HG02885 (cell line): ENCODE measurements around the gene DKKL1.
"Not testable (repeated sequence)": the region's sequence is repeated elsewhere in the genome, so short reads cannot be mapped to it uniquely, and the experiment has no call there.

ENCODE experiments used
- ATAC-seq: cut with Tn5 transposase; IDR thresholded peaks from one replicate; pipeline ENCODE4 v1.9.1; 2021; ENCODE audit warnings: mild to moderate bottlenecking; ENCODE audit not compliant: unreplicated experiment, poor library complexity

The DKKL1 gene

DNA sequence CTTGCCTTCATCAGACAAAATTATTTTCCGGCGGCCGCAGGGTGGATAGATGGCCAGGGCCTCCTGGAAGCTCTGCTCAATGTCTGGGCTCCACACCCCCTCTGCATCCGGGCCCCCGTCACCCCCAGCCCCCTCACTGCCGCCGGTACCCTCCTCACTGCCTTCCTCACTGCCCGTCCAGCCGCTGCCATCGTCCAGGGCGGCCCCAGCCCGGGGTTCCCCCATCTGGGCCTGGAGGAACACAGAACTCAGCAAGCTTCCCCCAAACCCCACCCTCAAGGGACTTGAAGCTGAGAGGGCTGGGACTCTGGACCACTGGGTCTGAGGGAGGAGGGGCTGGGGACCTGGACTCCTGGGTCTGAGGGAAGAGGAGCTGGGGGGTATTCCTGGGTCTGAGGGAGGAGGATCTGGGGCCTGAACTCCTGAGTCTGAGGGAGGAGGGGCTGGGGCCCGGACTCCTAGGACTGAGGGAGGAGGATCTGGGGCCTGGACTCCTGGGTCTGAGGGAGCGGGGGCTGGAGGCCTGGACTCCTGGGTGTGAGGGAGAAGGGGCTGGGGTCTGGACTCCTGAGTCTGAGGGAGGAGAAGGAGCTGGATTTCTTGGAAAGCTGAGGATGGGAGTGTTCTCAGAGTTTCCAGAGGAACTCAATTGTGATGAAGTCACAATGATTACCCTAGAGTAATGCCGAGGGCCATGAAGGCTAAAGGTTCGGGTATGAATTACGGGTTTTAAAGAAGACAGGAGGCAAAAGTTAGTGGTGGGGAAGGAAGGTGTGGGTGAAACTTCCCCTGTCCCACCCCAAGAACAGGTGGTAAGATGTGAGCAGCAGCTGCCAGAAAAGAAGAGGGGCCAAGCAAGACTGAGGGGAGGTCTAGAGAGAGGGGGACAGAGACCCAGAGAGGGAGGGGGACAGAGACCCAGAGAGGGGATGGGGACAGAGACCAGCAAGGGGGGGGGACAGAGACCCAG is 3.5 kb upstream of the DKKL1 start:
- ATAC-seq = no peak

GRCh38 chr19:49361438-49362047 is 2.1 kb upstream of the DKKL1 start:
- no peak for ATAC-seq

- no peak for ATAC-seq
Measured at GRCh38 chr19:49362048-49362928, 1.4 kb upstream of the DKKL1 start, which contains the start of gene TEAD2. TSS of gene TEAD2 (minus strand) at chr19:49362416. CDS start at chr19:49360075, 2,341 bp downstream.

DNA sequence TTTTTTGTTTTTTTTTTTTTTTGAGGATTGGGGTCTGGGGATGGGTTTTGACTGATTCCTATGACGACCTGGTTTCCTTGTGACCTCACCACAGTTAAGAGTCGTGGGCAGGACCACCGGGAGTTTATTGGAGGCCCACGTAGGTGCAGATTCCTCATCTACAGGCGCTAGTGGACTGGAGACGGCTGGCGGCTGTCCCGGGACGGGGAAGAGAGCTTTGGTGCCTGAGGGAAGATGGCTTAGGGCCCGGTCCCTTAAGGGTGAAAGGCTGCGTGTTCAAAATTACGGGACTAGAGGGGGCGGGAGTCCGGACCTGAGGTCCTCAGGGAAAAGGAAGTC is 779 bp upstream of the DKKL1 start:
- no peak for ATAC-seq

DNA sequence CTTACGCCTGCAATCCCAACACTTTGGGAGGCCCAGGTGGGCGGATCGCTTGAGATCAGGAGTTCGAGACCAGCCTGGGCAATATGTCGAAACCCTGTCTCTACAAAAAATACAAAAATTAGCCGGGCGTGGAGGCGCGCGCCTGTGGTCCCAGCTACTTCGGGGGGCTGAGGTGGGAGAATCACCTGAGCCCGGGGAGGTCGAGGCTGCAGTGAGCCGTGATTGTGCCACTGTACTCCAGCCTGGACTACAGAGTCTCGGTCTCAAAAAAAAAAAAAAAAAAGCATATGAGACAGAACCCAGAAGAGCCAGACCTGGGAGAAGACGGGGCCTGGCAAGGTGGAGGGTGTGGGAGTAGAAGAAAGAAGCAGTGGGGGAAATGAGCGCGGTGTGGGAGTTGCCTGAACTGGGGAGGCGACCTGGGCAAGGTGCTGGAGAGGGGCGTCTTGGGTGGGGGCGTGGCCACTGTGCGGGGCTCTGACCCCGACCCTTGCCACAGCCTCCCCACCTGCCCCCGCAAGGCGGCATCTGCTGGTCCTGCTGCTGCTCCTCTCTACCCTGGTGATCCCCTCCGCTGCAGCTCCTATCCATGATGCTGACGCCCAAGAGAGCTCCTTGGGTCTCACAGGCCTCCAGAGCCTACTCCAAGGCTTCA is 533 bp downstream of the DKKL1 start:
- no peak for ATAC-seq

DNA sequence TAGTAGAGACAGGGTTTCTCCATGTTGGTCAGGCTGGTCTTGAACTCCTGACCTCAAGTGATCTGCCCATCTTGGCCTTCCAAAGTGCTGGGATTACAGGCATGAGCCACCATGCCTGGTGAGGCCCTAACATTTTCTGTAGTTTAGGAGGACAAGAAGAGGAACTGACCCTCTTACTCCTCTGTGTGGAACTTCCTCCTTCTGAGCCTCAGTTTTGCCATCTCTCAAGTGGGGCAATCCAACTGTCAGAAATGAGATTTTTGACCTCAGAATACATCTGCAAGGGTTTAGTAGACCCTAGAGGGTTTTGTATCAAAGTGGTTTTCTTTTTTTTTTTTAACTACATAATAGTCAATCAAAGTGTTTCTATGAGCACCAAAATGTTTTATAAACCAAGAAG is 2.4 kb downstream of the DKKL1 start:
- ATAC-seq = no peak

- ATAC-seq = no peak
Measured at GRCh38 chr19:49368711-49369358, 5.2 kb downstream of the DKKL1 start.

DNA sequence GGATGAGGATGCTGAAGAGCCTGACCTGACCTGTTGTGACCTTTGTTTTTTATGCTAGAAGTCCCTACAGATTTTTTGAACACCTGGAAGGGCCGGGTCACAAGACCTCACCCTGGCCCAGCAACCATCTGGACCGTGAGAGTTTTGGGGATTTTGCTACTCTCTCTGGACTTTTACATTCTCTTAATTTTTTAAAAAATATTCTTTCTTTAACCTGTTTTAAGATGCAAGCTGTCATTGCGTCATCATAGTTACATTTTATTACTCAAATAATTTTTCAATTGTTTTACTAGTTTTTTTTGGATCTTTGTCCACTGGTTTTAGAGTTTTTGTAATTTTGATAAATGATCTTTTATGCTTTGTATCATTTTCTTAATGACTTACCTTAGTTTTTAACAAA is 7.5 kb downstream of the DKKL1 start:
- no peak for ATAC-seq

- not testable (repeated sequence) for ATAC-seq
Measured at GRCh38 chr19:49373174-49373573, 9.5 kb downstream of the DKKL1 start.

DNA sequence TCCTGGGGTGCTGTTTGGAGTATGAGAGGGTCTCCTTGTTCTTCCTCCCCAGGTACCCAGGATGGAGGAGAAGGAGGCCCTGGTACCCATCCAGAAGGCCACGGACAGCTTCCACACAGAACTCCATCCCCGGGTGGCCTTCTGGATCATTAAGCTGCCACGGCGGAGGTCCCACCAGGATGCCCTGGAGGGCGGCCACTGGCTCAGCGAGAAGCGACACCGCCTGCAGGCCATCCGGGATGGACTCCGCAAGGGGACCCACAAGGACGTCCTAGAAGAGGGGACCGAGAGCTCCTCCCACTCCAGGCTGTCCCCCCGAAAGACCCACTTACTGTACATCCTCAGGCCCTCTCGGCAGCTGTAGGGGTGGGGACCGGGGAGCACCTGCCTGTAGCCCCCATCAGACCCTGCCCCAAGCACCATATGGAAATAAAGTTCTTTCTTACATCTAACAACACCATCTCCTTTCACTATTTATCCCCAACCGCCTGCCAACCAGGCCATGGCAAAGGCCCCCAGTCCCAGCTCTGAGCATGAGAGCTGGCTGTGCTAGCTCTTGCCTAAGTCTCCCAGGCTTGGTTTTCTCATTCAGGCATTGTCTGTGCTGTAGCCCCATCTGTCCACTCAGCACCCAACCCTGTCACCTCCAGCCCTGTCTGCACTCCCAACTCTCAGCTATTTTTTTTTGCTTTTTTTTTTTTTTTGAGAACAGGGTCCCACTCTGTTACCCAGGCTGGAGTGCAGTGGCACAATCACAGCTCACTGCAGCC is 11.2 kb downstream of the DKKL1 start:
- no peak for ATAC-seq

DNA sequence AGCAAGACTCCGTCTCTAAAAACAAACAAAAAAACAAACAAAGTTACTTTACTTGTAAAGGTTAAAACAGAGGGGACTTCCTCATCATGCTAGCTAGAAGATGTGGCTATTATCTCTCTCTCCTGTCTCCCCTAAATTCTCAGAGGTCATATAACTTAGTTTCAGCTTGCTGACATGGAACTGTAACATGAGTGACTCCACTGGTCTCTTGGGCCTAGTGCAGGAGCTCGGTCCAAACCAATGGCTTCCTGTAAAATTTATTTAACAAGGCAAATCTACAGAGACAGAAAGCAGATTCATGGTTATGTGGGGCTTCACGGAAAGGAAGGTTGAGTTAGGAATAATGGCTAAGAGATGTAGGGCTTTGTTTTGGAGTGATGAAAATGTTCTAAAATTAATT is 14.8 kb downstream of the DKKL1 start:
- ATAC-seq = no peak

DNA sequence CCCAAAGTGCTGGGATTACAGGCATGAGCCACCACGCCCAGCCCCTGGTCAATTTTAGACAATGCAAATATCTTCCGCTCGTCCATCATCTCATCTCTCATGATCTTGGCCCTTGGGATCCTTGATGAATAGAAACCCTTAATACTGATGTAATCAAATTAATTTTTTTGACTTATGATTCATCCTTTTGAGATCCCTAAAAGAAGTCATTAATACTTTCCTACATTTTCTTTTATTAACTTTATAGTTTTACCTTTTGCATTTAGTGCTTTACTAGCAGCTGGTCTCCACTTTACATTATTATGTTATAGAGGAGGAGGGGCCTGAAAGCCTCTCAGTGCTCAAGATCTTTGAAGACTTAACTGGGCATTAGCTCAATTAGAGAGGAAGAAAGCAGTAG is 16.7 kb downstream of the DKKL1 start:
- no peak for ATAC-seq

- no peak for ATAC-seq
Measured at GRCh38 chr19:49382639-49383038, 19.0 kb downstream of the DKKL1 start.

GRCh38 chr19:49383599-49383998 is 19.9 kb downstream of the DKKL1 start:
- no peak for ATAC-seq

GRCh38 chr19:49387936-49388372 is 24.3 kb downstream of the DKKL1 start, which contains the start of gene KASH5:
TSS of gene KASH5 (plus strand) at chr19:49388249. CDS start at chr19:49390884, 2,635 bp downstream.
- ATAC-seq = no peak

DNA sequence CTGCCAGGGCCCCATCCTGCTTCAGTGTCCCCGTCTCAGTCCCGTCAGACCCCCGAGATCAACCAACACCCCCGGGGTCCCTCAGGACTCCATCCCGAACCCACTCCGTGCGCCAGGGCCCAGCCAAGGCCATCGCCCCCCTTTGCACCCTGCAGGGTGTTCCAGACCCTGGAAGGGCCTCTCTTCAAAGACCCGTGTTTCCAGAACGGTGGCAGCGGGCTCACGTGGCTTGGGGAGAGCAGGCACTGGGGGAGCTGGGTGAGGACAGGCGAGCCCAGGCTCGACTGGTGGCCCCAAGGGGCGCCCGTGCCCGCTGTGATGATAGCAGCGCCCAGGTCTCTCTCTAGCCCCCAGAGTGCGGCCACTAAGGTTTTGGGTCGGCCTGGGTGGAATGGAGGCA is 25.7 kb downstream of the DKKL1 start:
- ATAC-seq = no peak

GRCh38 chr19:49390131-49390928 is 26.7 kb downstream of the DKKL1 start:
- ATAC-seq = no peak

GRCh38 chr19:49390929-49391359 is 27.3 kb downstream of the DKKL1 start:
- ATAC-seq = no peak
